Caco-2 (cell line): ENCODE data around the gene FOXL2. TPM values are rescaled to one million over a fixed set of nuclear protein-coding genes. Genes with fewer than 3 reads are reported as not detected.

ENCODE experiments used
- BruUV-seq: library from RNA; stranded (reverse); fragments of 400-500 nt; replicated peaks from 2 replicates; lab custom pipeline; 2021; lab: Mats Ljungman, UMichigan
- CTCF ChIA-PET: fragments of 300-600 bp; sonication (Branson Sonifier 250); formaldehyde crosslinking; loops from one replicate; lab custom pipeline; 2022; ENCODE audit warnings: antibody characterized with exemption; lab: Charles Lee
- POLR2A ChIA-PET: fragments of 300-600 bp; sonication (Branson Sonifier 250); formaldehyde crosslinking; loops from one replicate; lab custom pipeline; 2022; ENCODE audit warnings: antibody characterized with exemption; lab: Charles Lee
- DNase-seq, 2 experiments: peaks; one replicate each; pipeline versions ENCODE4 v3.0.0 to v3.0.0-alpha.2; 2020 to 2022
- H3K27me3 ChIP-seq: replicated peaks from 2 replicates; pipeline ENCODE4 v1.6.0; 2011; ENCODE audit warnings: low read length; ENCODE audit not compliant: control insufficient read depth, insufficient read depth
- H3K36me3 ChIP-seq: 2 replicates; pipeline ENCODE4 v1.5.1; 2011; ENCODE audit warnings: low read length; ENCODE audit not compliant: control insufficient read depth, insufficient read depth
- H3K4me1 ChIP-seq: fragments of 250-450 bp; sonication (Bioruptor Pico); 2 replicates; pipeline ENCODE4 v1.5.1; 2020; ENCODE audit warnings: mild to moderate bottlenecking
- H3K4me3 ChIP-seq: 2 replicates; pipeline ENCODE4 v1.5.1; 2011; ENCODE audit warnings: low read depth, mild to moderate bottlenecking, control low read depth, low read length
- H3K9me3 ChIP-seq: fragments of 250-450 bp; sonication (Bioruptor Pico); 2 replicates; pipeline ENCODE4 v1.5.1; 2020; ENCODE audit warnings: mild to moderate bottlenecking, moderate library complexity
- H3K27ac Mint-ChIP-seq: one replicate; pipeline ENCODE4 v1.8.0; 2022; ENCODE audit warnings: mixed read lengths; ENCODE audit not compliant: unreplicated experiment
- H3K27me3 Mint-ChIP-seq: one replicate; pipeline ENCODE4 v1.8.0; 2022; ENCODE audit warnings: mixed read lengths; ENCODE audit not compliant: insufficient read depth, unreplicated experiment
- H3K36me3 Mint-ChIP-seq: one replicate; pipeline ENCODE4 v1.8.0; 2022; ENCODE audit warnings: mild to moderate bottlenecking, mixed read lengths; ENCODE audit not compliant: insufficient read depth, unreplicated experiment
- H3K4me1 Mint-ChIP-seq: one replicate; pipeline ENCODE4 v1.8.0; 2022; ENCODE audit warnings: low read depth, mixed read lengths; ENCODE audit not compliant: unreplicated experiment
- H3K4me3 Mint-ChIP-seq: one replicate; pipeline ENCODE4 v1.8.0; 2022; ENCODE audit warnings: mild to moderate bottlenecking, moderate library complexity, mixed read lengths; ENCODE audit not compliant: unreplicated experiment
- H3K9me3 Mint-ChIP-seq: one replicate; pipeline ENCODE4 v1.8.0; 2022; ENCODE audit warnings: mixed read lengths; ENCODE audit not compliant: unreplicated experiment
- intact Hi-C: fragments of 100-400 bp; cut with micrococcal nuclease; formaldehyde crosslinking; loops from one replicate; pipeline ENCODE4 v1.10.0; 2022; ENCODE audit not compliant: unreplicated experiment
- total RNA-seq: library from RNA; stranded (reverse); gene quantifications from 2 replicates; pipeline ENCODE4 v1.2.3, GENCODE V29; 2022
- TF ChIP-seq, protein P1 (sequence below), 2 experiments: fragments of 200-600 bp in 1 of 2; IDR thresholded peaks; 1 replicate in 1 of 2; 2 replicates in 1 of 2; pipeline versions ENCODE4 v1.5.1 to v1.8.0; 2011 to 2022; ENCODE audit warnings: antibody characterized with exemption in 1 of 2, control low read depth in 1 of 2, inconsistent platforms in 1 of 2, low read depth in 1 of 2, low read length in 1 of 2, mild to moderate bottlenecking in 1 of 2, moderate library complexity in 1 of 2; ENCODE audit not compliant: insufficient read depth in 1 of 2, severe bottlenecking in 1 of 2, unreplicated experiment in 1 of 2

Gene FOXL2
- total RNA-seq, 1 experiment from 2014 or later = 1.8 TPM

DNA sequence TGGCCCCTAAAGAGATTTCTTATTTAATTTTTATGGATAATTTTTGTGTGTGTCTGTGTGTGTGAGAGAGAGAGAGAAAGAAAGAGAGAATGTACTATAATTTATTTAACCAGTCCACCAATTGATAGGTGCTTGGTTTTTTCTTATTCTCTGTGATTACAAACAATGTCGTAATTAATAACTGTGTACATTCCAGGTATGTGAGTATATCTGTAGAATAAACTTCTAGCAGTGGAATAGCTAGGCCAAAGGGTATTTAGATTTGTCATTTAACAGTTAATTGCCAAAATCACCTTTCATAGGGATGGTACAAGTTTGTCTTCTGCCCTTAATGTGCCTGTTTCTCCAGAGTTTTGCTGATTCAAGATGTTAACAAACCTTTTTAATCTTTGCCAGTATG, 35.3 kb downstream of the FOXL2 start:
- no peaks in the 10 kb centered on the region for H3K4me1 Mint-ChIP-seq
- H3K9me3 Mint-ChIP-seq = no peaks in the 10 kb centered on the region
- POLR2A ChIA-PET = interaction anchor here (0.5 kb wide), 1 partner anchor 414 kb away, joined by 3 read pairs; no protein-coding TSS in a partner anchor
- no peak for DNase-seq
- Histone ChIP-seq H3K9me3 (no peaks in the 10 kb centered on the region), H3K27me3 (no peaks in the 10 kb centered on the region), H3K4me3 (no peak overlapping the region), H3K4me1 (0 out of 2 replicates have a peak, but pooled peaks cover 3% of the 10 kb centered on the region), H3K36me3 (no peaks in the 10 kb centered on the region)
- no peak overlapping the region for H3K27ac Mint-ChIP-seq
- TF ChIP-seq, protein P1, sequence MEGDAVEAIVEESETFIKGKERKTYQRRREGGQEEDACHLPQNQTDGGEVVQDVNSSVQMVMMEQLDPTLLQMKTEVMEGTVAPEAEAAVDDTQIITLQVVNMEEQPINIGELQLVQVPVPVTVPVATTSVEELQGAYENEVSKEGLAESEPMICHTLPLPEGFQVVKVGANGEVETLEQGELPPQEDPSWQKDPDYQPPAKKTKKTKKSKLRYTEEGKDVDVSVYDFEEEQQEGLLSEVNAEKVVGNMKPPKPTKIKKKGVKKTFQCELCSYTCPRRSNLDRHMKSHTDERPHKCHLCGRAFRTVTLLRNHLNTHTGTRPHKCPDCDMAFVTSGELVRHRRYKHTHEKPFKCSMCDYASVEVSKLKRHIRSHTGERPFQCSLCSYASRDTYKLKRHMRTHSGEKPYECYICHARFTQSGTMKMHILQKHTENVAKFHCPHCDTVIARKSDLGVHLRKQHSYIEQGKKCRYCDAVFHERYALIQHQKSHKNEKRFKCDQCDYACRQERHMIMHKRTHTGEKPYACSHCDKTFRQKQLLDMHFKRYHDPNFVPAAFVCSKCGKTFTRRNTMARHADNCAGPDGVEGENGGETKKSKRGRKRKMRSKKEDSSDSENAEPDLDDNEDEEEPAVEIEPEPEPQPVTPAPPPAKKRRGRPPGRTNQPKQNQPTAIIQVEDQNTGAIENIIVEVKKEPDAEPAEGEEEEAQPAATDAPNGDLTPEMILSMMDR (IDR thresholded peaks at IDR 0.05; ENCODE audit: insufficient read depth in 1 of 2, low read depth in 1 of 2, low read length in 1 of 2, severe bottlenecking in 1 of 2, unreplicated experiment in 1 of 2) = no peak
- H3K36me3 Mint-ChIP-seq = no peaks in the 10 kb centered on the region
- no peaks in the 10 kb centered on the region for H3K27me3 Mint-ChIP-seq
- CTCF ChIA-PET = no interaction called here
- intact Hi-C loops = no loop called here
- H3K4me3 Mint-ChIP-seq = no peak overlapping the region
- BruUV-seq = no TSS peak

DNA sequence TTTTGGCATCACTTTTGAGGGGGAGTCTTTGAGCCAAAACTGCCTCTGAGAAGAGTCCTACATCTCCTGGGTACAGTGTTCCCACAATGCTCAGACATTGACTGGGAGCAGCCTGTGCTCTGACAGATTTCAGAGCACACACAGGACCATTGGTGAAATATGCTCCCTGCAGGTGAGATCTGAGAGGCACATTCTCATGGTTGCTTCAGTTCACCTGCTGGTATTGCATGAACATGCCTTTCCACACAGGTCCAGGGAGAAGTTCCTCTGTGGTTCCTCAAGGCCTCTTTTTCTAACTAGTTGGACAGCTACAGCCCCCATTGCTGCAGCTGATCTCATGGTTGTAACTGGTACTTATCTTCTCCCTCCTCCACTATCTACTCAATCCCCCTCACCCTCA, 37.0 kb downstream of the FOXL2 start:
- no peaks in the 10 kb centered on the region for H3K36me3 ChIP-seq
- no peaks in the 10 kb centered on the region for H3K27me3 ChIP-seq
- no peak overlapping the region for H3K4me3 Mint-ChIP-seq
- no peak overlapping the region for H3K27ac Mint-ChIP-seq
- H3K4me3 ChIP-seq = no peak overlapping the region
- POLR2A ChIA-PET = no interaction called here
- TF ChIP-seq, protein P1 (IDR thresholded peaks at IDR 0.05; ENCODE audit: insufficient read depth in 1 of 2, low read depth in 1 of 2, low read length in 1 of 2, severe bottlenecking in 1 of 2, unreplicated experiment in 1 of 2) = peak in 1 of 2 experiments; percentile 33
- BruUV-seq = no TSS peak
- H3K36me3 Mint-ChIP-seq = no peaks in the 10 kb centered on the region
- intact Hi-C loops = no loop called here
- no peaks in the 10 kb centered on the region for H3K9me3 Mint-ChIP-seq
- peak in 1 of 2 experiments; percentile 19 for DNase-seq
- CTCF ChIA-PET = no interaction called here
- no peaks in the 10 kb centered on the region for H3K4me1 Mint-ChIP-seq
- no peaks in the 10 kb centered on the region for H3K9me3 ChIP-seq
- H3K27me3 Mint-ChIP-seq = no peaks in the 10 kb centered on the region
- 0 out of 2 replicates have a peak, but pooled peaks cover 3% of the 10 kb centered on the region for H3K4me1 ChIP-seq

DNA sequence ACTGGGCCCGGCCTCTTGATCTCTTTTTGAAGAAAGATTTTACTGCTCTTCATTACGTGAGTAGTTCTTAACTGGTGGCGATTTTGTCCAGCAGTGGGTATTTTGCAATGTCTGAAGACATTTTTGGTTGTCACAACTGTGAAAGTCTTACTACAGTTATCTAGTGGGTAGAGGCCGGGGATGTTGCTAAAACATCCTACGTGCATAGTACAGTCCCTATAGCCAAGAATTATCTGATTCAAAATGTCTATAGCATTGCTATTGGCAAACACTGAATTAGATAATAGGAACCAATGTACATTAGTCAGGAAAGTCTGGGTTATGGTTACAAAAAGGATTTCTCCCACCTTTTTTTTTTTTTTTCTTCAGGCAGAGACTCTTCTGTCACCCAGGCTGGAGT, 38.1 kb downstream of the FOXL2 start:
- H3K36me3 ChIP-seq = no peaks in the 10 kb centered on the region
- no peak overlapping the region for H3K27ac Mint-ChIP-seq
- no peak for DNase-seq
- BruUV-seq = no TSS peak
- H3K4me1 Mint-ChIP-seq = no peaks in the 10 kb centered on the region
- TF ChIP-seq, protein P1 (IDR thresholded peaks at IDR 0.05; ENCODE audit: insufficient read depth in 1 of 2, low read depth in 1 of 2, low read length in 1 of 2, severe bottlenecking in 1 of 2, unreplicated experiment in 1 of 2) = no peak
- H3K4me3 Mint-ChIP-seq = no peak overlapping the region
- no peaks in the 10 kb centered on the region for H3K9me3 ChIP-seq
- POLR2A ChIA-PET = no interaction called here
- no peaks in the 10 kb centered on the region for H3K27me3 ChIP-seq
- no peaks in the 10 kb centered on the region for H3K4me1 ChIP-seq
- no peak overlapping the region for H3K4me3 ChIP-seq
- intact Hi-C loops = no loop called here
- CTCF ChIA-PET = no interaction called here
- H3K27me3 Mint-ChIP-seq = no peaks in the 10 kb centered on the region
- no peaks in the 10 kb centered on the region for H3K9me3 Mint-ChIP-seq
- no peaks in the 10 kb centered on the region for H3K36me3 Mint-ChIP-seq
